ENCODE results near the gene ZBTB43. TPM values are rescaled to one million over a fixed set of nuclear protein-coding genes. Genes with fewer than 3 reads are reported as not detected.

The ZBTB43 gene
- total RNA-seq, 4 donors from 2014 or later, result 8.7 to 9.9 (median 9.4) TPM

DNA sequence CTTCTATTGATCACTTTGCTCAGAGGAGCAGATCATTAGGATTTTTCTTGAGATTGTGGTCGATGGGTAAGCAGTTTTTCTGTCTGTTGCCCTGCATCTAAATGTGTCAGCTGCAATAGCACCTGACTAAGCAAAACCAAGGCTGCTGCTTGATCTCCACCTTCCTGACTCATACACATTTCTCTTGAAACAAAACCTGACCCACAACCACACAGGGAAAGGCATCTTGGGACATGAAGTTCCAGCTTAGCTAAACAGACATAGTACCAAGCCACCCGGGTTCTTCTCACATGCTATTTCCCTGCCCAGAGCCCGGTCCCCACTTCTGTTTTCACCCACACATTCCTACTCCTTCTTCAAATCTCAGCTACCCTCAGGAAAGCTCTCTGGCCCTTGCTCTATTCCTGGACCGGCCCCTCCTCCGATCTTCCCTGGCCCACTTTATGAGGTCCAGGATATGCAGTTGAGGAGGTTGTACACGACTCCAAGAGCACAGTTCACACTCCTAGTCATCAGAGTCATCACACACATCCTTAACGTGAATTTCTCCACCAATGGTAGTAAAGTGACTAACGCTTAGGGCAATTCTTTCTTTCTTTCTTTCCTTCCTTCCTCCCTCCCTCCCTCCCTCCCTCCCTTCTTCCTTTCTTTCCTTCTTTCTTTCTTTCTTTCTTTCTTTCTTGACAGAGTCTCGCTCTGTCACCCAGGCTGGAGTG is 16.0 kb upstream of the ZBTB43 start:
- Histone ChIP-seq H3K9me3 (no peaks in the 10 kb centered on the region), H3K36me3 (no peaks in the 10 kb centered on the region), H3K4me3 (no peak overlapping the region), H3K27ac (replicated peaks in 1 of 4) (no peak overlapping the region), H3K4me1 (peaks cover 5 to 17% (median 11%) of the 10 kb centered on the region in 4 donors), H3K27me3 (peaks cover 0 to 21% (median 1%) of the 10 kb centered on the region in 4 donors)
- intact Hi-C loops (cut with DNase I), result no loop called here
- no peak for DNase-seq (ENCODE audit: extremely low spot score)
- TF ChIP-seq EP300 (IDR thresholded peaks at IDR 0.05), result no peak
- no peak for TF ChIP-seq POLR2AphosphoS5 (IDR thresholded peaks at IDR 0.05)
- TF ChIP-seq, protein P1, sequence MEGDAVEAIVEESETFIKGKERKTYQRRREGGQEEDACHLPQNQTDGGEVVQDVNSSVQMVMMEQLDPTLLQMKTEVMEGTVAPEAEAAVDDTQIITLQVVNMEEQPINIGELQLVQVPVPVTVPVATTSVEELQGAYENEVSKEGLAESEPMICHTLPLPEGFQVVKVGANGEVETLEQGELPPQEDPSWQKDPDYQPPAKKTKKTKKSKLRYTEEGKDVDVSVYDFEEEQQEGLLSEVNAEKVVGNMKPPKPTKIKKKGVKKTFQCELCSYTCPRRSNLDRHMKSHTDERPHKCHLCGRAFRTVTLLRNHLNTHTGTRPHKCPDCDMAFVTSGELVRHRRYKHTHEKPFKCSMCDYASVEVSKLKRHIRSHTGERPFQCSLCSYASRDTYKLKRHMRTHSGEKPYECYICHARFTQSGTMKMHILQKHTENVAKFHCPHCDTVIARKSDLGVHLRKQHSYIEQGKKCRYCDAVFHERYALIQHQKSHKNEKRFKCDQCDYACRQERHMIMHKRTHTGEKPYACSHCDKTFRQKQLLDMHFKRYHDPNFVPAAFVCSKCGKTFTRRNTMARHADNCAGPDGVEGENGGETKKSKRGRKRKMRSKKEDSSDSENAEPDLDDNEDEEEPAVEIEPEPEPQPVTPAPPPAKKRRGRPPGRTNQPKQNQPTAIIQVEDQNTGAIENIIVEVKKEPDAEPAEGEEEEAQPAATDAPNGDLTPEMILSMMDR (IDR thresholded peaks at IDR 0.05), result no peak
- 69% methylated on average over 9 of the region's 9 CpGs for WGBS

DNA sequence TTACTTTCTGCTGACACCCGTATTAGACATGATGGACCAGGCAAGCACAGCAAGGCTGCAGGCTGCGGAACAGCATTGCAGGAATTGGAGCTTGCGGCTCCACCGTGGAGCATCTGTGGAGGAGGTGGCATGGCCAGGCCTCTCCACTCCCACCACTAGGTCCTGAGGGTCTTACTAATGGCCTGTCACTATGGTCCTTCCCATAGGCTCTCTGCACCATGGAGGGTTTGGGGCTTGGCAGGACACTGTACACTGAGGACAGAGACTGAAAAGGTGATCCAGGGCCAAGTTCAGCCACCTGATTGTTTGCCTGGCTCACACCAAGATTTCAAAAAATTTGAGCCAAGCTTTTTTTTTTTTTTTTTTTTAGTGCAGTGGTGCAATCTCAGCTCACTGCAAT is 14.3 kb upstream of the ZBTB43 start:
- Histone ChIP-seq H3K36me3 (no peaks in the 10 kb centered on the region), H3K4me1 (peaks cover 5 to 14% (median 10%) of the 10 kb centered on the region in 4 donors), H3K27me3 (peaks cover 0 to 23% (median 1%) of the 10 kb centered on the region in 4 donors), H3K9me3 (no peaks in the 10 kb centered on the region), H3K27ac (replicated peaks in 1 of 4) (no peak overlapping the region), H3K4me3 (no peak overlapping the region)
- no peak for TF ChIP-seq POLR2A (IDR thresholded peaks at IDR 0.05; ENCODE audit: low read depth)
- TF ChIP-seq POLR2AphosphoS5 (IDR thresholded peaks at IDR 0.05), result no peak
- TF ChIP-seq EP300 (IDR thresholded peaks at IDR 0.05), result no peak
- TF ChIP-seq, protein P1 (IDR thresholded peaks at IDR 0.05), result no peak
- 93% methylated on average over 4 of the region's 4 CpGs for WGBS
- DNase-seq (ENCODE audit: extremely low spot score), result no peak
- intact Hi-C loops (cut with DNase I), result no loop called here

DNA sequence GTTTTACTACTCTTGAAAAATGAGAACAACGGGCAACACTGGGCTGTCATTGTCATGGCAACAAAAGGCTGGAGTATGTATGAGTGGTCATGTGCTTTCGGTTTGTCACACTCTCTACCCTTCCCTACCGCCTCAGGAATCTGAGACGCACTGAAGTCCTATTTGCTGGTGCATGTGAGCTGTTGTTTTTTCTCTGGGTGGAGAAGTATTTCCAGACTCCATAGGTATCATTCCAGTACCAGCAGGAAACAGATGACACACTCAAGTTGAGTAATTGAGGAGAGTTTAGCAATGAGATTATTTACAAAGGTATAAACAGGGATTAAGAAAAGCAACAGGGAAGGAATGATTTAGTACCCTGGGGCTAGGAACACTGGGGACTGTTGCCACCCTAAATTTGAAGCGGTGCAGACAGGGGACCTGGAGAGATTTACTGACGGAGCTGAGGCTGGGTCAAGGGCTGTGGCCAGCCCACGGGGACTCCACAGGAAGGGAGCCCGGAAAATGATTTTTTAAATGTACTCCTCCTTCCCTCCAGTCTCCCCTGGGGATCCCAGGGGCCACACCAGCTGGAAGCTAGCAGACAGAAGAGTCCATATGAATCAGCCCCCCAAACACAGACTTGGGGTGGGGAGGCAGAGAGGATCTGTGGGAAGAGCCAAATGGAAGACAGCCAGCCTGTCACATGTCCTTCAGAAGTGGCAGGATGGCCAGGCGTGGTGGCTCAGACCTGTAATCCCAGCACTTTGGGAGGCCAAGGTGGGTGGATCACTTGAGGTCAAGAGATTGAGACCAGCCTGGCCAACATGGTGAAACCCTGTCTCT is 13.2 kb upstream of the ZBTB43 start:
- H3K4me3 ChIP-seq, result no peak overlapping the region
- H3K36me3 ChIP-seq, result no peaks in the 10 kb centered on the region
- TF ChIP-seq, protein P1 (IDR thresholded peaks at IDR 0.05), result no peak
- no peak for TF ChIP-seq POLR2AphosphoS5 (IDR thresholded peaks at IDR 0.05)
- TF ChIP-seq POLR2A (IDR thresholded peaks at IDR 0.05; ENCODE audit: low read depth), result no peak
- no peak for TF ChIP-seq EP300 (IDR thresholded peaks at IDR 0.05)
- no peak for DNase-seq (ENCODE audit: extremely low spot score)
- H3K27ac ChIP-seq (replicated peaks in 1 of 4), result no peak overlapping the region
- peaks cover 0 to 23% (median 1%) of the 10 kb centered on the region in 4 donors for H3K27me3 ChIP-seq
- intact Hi-C loops (cut with DNase I), result no loop called here
- peaks cover 5 to 14% (median 10%) of the 10 kb centered on the region in 4 donors for H3K4me1 ChIP-seq
- H3K9me3 ChIP-seq, result no peaks in the 10 kb centered on the region
- WGBS, result 44% methylated on average over 9 of the region's 9 CpGs

DNA sequence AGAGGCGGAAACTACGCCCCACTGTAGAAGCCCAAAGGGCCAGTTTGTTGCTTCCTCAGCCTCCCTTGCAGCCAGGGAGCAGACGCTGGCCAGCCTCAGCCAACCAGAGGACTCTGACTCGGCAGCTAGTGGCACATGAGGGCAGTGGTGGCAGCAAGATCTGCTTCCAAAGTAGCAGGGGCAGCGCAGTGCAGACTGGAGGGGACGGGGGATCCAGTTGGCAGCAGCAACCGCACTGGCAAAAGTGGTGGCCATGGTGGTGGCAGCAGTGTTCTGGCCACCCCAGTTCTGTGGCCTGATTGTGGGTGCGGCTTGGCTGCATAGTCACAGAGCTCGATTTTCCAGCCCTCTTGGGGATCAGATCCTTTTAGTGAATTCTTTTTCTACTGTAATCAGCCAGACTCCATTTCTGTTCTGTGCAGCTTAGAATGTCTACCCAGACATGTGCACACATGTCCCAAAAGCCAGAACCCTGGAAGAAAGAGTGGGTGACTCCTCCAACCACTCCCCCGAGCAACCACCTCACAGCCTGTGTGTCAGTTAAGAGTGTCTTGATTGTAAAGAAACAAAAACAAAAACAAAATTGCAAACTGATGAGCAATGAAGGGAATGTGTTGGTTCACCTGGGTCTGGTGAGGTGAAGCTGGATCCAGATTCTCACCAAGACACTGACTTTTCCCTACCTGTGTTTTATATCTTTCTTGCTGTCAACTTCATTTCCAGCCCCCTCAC is 11.0 kb upstream of the ZBTB43 start:
- Histone ChIP-seq H3K4me1 (peaks cover 0 to 1% (median under 1%) of the 10 kb centered on the region in 4 donors), H3K9me3 (no peaks in the 10 kb centered on the region), H3K27me3 (peaks cover 0 to 23% (median 1%) of the 10 kb centered on the region in 4 donors), H3K4me3 (no peak overlapping the region), H3K27ac (replicated peaks in 1 of 4) (no peak overlapping the region), H3K36me3 (no peaks in the 10 kb centered on the region)
- intact Hi-C loops (cut with DNase I), result no loop called here
- WGBS, result 90% methylated on average over 10 of the region's 10 CpGs
- TF ChIP-seq POLR2AphosphoS5 (IDR thresholded peaks at IDR 0.05), result no peak
- TF ChIP-seq, protein P1 (IDR thresholded peaks at IDR 0.05), result no peak
- TF ChIP-seq POLR2A (IDR thresholded peaks at IDR 0.05; ENCODE audit: low read depth), result no peak
- no peak for TF ChIP-seq EP300 (IDR thresholded peaks at IDR 0.05)
- DNase-seq (ENCODE audit: extremely low spot score), result no peak

Data from esophagus muscularis mucosa (tissue), 4 donors.